Frontal cortex (tissue), 4 donors: ENCODE results near the gene AP1S2. TPM values are rescaled to one million over a fixed set of nuclear protein-coding genes. Genes with fewer than 3 reads are reported as not detected.

Experiments
- DNase-seq, 2 donors: peaks; one replicate each; pipeline ENCODE4 v3.0.0; 2012; ENCODE audit warnings: low spot score in 2 of 2
- FAIRE-seq: peaks from 2 replicates; lab custom pipeline; 2012; peaks lifted over from hg19 to GRCh38; lab: Jason Lieb, UNC
- total RNA-seq: library from RNA; depleted of rRNA; stranded (reverse); fragments of >200 nt; gene quantifications from one replicate; pipeline ENCODE4 v1.2.3, GENCODE V29; 2014
- donor health status: control.
- donor health status: control.
- donor health status: control.

AP1S2 gene
- total RNA-seq, 1 donor from 2014 or later: 185 TPM

- no peak for FAIRE-seq
Measured at GRCh38 chrX:15814771-15815365, 39.7 kb downstream of the AP1S2 start.

GRCh38 chrX:15813416-15813815 is 41.2 kb downstream of the AP1S2 start:
- no peak for FAIRE-seq

More at GRCh38 chrX:15814771-15815365, 39.7 kb downstream of the AP1S2 start:
- DNase-seq: no peak

GRCh38 chrX:15812192-15812938 is 42.2 kb downstream of the AP1S2 start:
- FAIRE-seq (no peak), DNase-seq (no peak)

More at GRCh38 chrX:15813416-15813815, 41.2 kb downstream of the AP1S2 start:
- no peak for DNase-seq

- DNase-seq (no peak), FAIRE-seq (no peak)
Measured at GRCh38 chrX:15808254-15808653, 46.4 kb downstream of the AP1S2 start.

- FAIRE-seq (no peak), DNase-seq (no peak)
Measured at GRCh38 chrX:15804563-15804962, 50.0 kb downstream of the AP1S2 start.

- FAIRE-seq: no peak
- no peak for DNase-seq
Measured at GRCh38 chrX:15797707-15798106, 56.9 kb downstream of the AP1S2 start.

GRCh38 chrX:15790769-15791290 is 63.8 kb downstream of the AP1S2 start:
- no peak for FAIRE-seq
- DNase-seq: no peak

GRCh38 chrX:15789979-15790768 is 64.4 kb downstream of the AP1S2 start, which contains the start of gene ZRSR2:
ZRSR2 (plus strand) TSS chrX:15790484; CDS start chrX:15790496, 12 bp downstream.
- no peak for FAIRE-seq
- DNase-seq: peak; percentile 58 to 74

- FAIRE-seq (no peak), DNase-seq (no peak)
Measured at GRCh38 chrX:15786915-15787314, 67.7 kb downstream of the AP1S2 start.

GRCh38 chrX:15785176-15785750 is 69.3 kb downstream of the AP1S2 start:
- FAIRE-seq (no peak), DNase-seq (no peak)

- no peak for FAIRE-seq
- no peak for DNase-seq
Measured at GRCh38 chrX:15781961-15782699, 72.5 kb downstream of the AP1S2 start.

Other genes with a start within 250 kb of the AP1S2 start
- gene CLTRN, start 190.0 kb downstream of the AP1S2 start, total RNA-seq: 0.41 TPM
- gene CA5B, start 116.5 kb downstream of the AP1S2 start, total RNA-seq: 4.5 TPM
- gene ZRSR2, start 64.3 kb downstream of the AP1S2 start, total RNA-seq: 4.5 TPM